SK-N-SH (cell line): ENCODE data around the gene TNXB.

Experiments used
- CHD2 ChIP-seq: fragments of 150-350 bp; IDR thresholded peaks from 2 replicates; pipeline ENCODE4 v1.6.1; 2018; ENCODE audit warnings: low read length; ENCODE audit not compliant: partially characterized antibody
- EZH2phosphoT487 ChIP-seq: fragments of 200-600 bp; sonication (generic); IDR thresholded peaks from 2 replicates; pipeline ENCODE4 v1.6.1; 2017; ENCODE audit warnings: low read depth, mixed run types, mild to moderate bottlenecking, antibody characterized with exemption, moderate library complexity, borderline replicate concordance
- FOXM1 ChIP-seq: IDR thresholded peaks from 2 replicates; pipeline ENCODE4 v1.4.0; 2012; ENCODE audit warnings: low read depth, mild to moderate bottlenecking
- JUND ChIP-seq: IDR thresholded peaks from 2 replicates; pipeline ENCODE4 v1.4.0; 2012
- MXI1 ChIP-seq: IDR thresholded peaks from 2 replicates; pipeline ENCODE4 v1.6.1; 2012; ENCODE audit warnings: mild to moderate bottlenecking, low read depth, low read length, improper control_type of control experiment
- POLR2AphosphoS5 ChIP-seq: IDR thresholded peaks from 2 replicates; pipeline ENCODE4 v1.6.1; 2012; ENCODE audit warnings: low read depth, low read length
- RAD21 ChIP-seq: IDR thresholded peaks from 2 replicates; pipeline ENCODE4 v1.6.1; 2012; ENCODE audit warnings: mild to moderate bottlenecking, low read length
- SIN3A ChIP-seq: IDR thresholded peaks from 2 replicates; pipeline ENCODE4 v1.6.1; 2012; ENCODE audit warnings: low read depth, mild to moderate bottlenecking, low read length, moderate library complexity, borderline replicate concordance
- SMC3 ChIP-seq: IDR thresholded peaks from 2 replicates; pipeline ENCODE4 v1.6.1; 2012; ENCODE audit warnings: low read depth, low read length, improper control_type of control experiment
- TF ChIP-seq, protein P1 (sequence below): fragments of 150-350 bp; IDR thresholded peaks from 2 replicates; pipeline ENCODE4 v1.6.1; 2017; ENCODE audit warnings: antibody characterized with exemption, low read length, low read depth, borderline replicate concordance
- TF ChIP-seq, protein P2 (sequence below): fragments of 200-600 bp; sonication (generic); IDR thresholded peaks from 2 replicates; pipeline ENCODE4 v1.6.1; 2017; ENCODE audit warnings: antibody characterized with exemption, mild to moderate bottlenecking, moderate library complexity

DNA sequence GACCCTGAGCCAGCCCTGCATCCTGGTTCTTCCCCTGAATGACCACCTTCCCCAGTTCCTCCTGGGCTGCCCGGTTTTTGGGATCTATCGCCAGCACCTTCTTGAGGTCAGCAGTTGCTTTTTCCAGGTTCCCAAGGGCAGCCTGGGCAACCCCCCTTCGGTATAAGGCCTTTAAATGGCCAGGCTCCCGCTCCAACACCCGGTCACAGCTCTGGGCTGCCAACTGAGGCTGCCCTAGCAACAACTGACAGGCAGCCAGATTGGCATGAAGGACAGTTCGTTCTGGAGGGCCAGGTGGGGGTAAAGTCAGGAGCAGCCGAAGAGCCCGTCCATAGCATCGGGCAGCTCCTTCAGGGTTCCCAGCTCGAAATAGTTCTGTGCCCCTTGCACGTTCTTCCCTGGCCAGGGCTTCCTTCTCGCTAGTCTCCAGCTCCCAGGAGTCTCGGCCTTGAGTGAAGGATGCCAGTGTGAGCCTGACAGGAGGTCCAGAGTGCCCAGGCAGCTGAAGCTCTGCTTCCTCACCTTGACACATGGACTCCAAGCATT is 19.7 kb upstream of the TNXB start:
- TF ChIP-seq, protein P1, sequence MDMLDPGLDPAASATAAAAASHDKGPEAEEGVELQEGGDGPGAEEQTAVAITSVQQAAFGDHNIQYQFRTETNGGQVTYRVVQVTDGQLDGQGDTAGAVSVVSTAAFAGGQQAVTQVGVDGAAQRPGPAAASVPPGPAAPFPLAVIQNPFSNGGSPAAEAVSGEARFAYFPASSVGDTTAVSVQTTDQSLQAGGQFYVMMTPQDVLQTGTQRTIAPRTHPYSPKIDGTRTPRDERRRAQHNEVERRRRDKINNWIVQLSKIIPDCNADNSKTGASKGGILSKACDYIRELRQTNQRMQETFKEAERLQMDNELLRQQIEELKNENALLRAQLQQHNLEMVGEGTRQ: no peak
- TF ChIP-seq POLR2AphosphoS5: no peak
- TF ChIP-seq, protein P2, sequence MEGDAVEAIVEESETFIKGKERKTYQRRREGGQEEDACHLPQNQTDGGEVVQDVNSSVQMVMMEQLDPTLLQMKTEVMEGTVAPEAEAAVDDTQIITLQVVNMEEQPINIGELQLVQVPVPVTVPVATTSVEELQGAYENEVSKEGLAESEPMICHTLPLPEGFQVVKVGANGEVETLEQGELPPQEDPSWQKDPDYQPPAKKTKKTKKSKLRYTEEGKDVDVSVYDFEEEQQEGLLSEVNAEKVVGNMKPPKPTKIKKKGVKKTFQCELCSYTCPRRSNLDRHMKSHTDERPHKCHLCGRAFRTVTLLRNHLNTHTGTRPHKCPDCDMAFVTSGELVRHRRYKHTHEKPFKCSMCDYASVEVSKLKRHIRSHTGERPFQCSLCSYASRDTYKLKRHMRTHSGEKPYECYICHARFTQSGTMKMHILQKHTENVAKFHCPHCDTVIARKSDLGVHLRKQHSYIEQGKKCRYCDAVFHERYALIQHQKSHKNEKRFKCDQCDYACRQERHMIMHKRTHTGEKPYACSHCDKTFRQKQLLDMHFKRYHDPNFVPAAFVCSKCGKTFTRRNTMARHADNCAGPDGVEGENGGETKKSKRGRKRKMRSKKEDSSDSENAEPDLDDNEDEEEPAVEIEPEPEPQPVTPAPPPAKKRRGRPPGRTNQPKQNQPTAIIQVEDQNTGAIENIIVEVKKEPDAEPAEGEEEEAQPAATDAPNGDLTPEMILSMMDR: no peak
- no peak for TF ChIP-seq RAD21
- TF ChIP-seq FOXM1: no peak
- TF ChIP-seq MXI1: no peak
- no peak for TF ChIP-seq EZH2phosphoT487
- no peak for TF ChIP-seq CHD2
- no peak for TF ChIP-seq SMC3
- no peak for TF ChIP-seq JUND
- TF ChIP-seq SIN3A: no peak
